ENCODE data around the gene KLHL25. TPM values are rescaled to one million over a fixed set of nuclear protein-coding genes. Genes with fewer than 3 reads are reported as not detected.

Gene KLHL25
- total RNA-seq, 1 donor from 2014 or later, result 9.0 TPM

DNA sequence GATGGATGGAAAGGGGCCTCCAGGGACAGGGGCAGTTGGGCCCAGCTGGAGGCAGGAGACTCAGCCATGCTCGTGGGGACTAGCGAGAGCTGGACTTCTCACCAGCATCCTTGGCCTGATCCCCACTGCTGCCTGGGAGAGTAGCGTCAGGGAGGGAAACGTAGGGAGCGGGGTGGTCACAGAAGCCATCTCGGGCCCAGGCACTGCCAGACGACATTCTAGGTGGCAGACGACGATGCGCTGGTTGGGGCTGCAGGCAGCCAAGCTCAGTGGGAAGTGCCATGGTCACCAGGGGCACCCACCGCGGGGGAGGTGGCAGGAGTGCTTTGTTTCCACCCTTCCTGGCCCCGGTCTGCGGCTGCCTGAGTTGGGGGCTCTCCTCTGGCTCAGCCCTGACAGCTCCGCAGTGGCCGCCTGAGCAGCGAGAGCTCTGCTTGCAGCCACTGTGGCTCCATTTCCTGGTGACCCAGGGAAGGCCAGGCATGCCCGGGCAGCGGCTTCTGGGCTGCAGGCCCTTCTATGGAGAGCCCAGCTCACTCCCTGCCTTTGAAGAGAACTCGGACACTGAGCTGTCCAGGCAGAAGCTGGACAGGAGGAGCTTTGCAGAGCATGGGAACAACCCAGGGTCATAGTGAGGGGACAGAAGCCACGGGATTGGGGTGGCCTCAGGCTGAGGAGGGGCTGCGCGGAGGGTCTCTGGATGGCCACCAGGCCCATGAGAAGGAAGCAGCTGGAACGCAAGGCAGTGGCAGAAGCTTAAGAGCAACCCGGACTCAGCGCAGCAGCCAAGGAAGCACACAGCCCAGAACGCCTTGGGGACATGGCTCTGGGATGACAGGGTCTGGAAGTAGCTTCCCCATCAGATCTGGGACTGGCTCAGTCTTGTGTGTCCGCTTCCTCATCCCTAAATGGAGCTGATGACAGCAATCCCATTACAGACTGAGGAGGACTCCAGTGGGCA is 30.8 kb downstream of the KLHL25 start:
- Mint-ChIP-seq H3K27ac (no peak overlapping the region), H3K4me3 (no peak overlapping the region), H3K4me1 (no peaks in the 10 kb centered on the region), H3K27me3 (no peaks in the 10 kb centered on the region), H3K9me3 (no peaks in the 10 kb centered on the region), H3K36me3 (ENCODE audit: low read depth) (no peaks in the 10 kb centered on the region)
- no peak for DNase-seq
- intact Hi-C loops (cut with micrococcal nuclease), result no loop called here

GRCh38 chr15:85763157-85763556 is 31.6 kb downstream of the KLHL25 start:
- no peaks in the 10 kb centered on the region for H3K9me3 Mint-ChIP-seq
- no peaks in the 10 kb centered on the region for H3K27me3 Mint-ChIP-seq
- H3K4me1 Mint-ChIP-seq, result no peaks in the 10 kb centered on the region
- H3K27ac Mint-ChIP-seq, result no peak overlapping the region
- no peak for DNase-seq
- H3K4me3 Mint-ChIP-seq, result no peak overlapping the region
- intact Hi-C loops (cut with micrococcal nuclease), result no loop called here
- H3K36me3 Mint-ChIP-seq (ENCODE audit: low read depth), result no peaks in the 10 kb centered on the region

GRCh38 chr15:85762756-85763127 is 32.0 kb downstream of the KLHL25 start:
- intact Hi-C loops (cut with micrococcal nuclease), result no loop called here
- H3K27ac Mint-ChIP-seq, result no peak overlapping the region

GRCh38 chr15:85762039-85762755 is 32.5 kb downstream of the KLHL25 start:
- no peaks in the 10 kb centered on the region for H3K27me3 Mint-ChIP-seq
- DNase-seq, result no peak
- intact Hi-C loops (cut with micrococcal nuclease), result no loop called here
- peaks cover 2% of the 10 kb centered on the region for H3K36me3 Mint-ChIP-seq (ENCODE audit: low read depth)
- no peak overlapping the region for H3K27ac Mint-ChIP-seq
- H3K9me3 Mint-ChIP-seq, result no peaks in the 10 kb centered on the region
- H3K4me3 Mint-ChIP-seq, result no peak overlapping the region
- no peaks in the 10 kb centered on the region for H3K4me1 Mint-ChIP-seq

More at GRCh38 chr15:85762756-85763127, 32.0 kb downstream of the KLHL25 start:
- Mint-ChIP-seq H3K4me3 (no peak overlapping the region), H3K36me3 (ENCODE audit: low read depth) (peaks cover 2% of the 10 kb centered on the region), H3K4me1 (no peaks in the 10 kb centered on the region), H3K9me3 (no peaks in the 10 kb centered on the region), H3K27me3 (no peaks in the 10 kb centered on the region)
- DNase-seq, result no peak

DNA sequence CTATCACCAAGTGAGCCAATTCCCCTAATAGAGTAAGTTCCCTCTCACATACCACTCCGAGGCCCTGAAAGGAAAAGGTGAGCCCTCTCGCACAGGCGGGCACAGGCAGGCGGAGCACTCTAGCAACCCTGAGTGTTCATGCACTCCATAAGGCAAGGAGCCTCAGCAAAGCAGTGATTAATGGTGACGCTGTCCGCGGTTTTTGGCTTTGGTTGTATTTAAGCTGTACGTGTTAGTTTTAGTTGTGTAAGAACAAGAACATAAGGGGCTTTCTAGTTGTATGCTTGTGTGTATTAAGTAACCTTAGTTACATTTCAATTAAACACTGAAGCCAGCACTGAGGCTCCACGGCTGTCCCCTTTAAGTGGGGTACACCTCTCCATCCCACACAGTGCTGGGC is 33.1 kb downstream of the KLHL25 start:
- no peaks in the 10 kb centered on the region for H3K27me3 Mint-ChIP-seq
- intact Hi-C loops (cut with micrococcal nuclease), result no loop called here
- peaks cover 2% of the 10 kb centered on the region for H3K36me3 Mint-ChIP-seq (ENCODE audit: low read depth)
- H3K4me1 Mint-ChIP-seq, result no peaks in the 10 kb centered on the region
- H3K27ac Mint-ChIP-seq, result no peak overlapping the region
- no peak for DNase-seq
- no peak overlapping the region for H3K4me3 Mint-ChIP-seq
- H3K9me3 Mint-ChIP-seq, result no peaks in the 10 kb centered on the region

DNA sequence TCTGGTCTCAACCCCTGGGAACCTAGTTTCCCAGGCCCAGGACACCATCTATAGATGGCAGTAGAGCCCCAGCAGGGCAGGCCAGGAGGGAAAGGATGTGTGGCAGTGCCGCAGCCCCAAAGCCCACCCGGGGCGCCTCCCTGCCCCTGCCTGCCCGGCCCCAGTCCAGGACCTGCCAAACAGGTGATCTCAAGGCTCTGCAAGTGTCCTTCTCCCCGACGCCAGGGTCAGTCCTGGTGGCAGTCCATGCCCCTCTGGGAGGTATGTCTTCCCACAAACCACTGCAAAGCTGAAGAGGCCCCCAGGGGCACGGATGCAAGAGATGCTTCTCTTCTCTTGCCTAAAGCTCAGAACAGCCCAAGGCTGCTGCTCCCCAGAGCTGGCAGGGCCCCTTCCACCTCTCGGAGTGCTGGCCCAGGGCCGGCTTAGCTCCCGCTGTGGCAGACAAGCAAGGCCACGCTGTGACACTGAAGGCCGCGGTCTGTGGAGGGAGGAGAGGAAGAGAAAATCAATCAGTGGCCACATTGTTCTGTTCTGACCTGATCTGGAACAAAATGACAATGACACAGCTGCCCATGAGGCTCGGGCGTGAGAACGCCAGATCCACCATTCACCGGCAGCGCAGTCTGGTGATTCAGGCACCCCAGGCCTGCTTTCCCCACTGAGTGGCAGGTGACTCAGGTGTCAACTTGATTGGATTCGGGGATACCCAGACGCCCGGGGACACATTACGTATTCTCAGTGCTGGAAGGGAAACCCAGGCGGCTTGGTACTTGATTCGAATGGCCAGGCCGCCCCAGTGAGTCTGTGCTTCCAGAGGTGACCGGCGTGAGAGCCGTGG is 34.0 kb downstream of the KLHL25 start:
- intact Hi-C loops (cut with micrococcal nuclease), result no loop called here

DNA sequence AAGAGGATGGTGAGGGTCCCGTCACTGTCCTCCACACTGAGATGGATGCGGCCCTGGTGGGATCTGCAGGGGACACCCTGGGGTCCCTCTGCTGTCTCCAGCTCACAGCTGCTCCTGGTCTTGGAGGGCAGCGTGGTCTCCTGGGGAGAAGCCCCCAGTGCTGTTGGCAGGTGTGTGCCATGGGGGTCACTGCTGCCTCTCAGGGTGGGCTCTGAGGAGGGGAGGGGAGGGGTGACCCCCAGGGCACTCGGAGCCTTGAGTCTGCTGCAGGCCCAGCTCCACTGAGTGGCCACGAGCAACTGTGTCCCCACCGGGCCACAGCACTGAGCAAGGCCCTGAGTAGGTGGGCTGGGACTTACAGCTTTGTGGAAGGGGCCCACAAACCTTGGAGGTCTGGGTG is 34.7 kb downstream of the KLHL25 start:
- intact Hi-C loops (cut with micrococcal nuclease), result no loop called here
- H3K4me3 Mint-ChIP-seq, result no peak overlapping the region

More for the DNA sequence above, 34.0 kb downstream of the KLHL25 start:
- H3K9me3 Mint-ChIP-seq, result no peaks in the 10 kb centered on the region
- H3K4me3 Mint-ChIP-seq, result no peak overlapping the region
- DNase-seq, result no peak
- H3K4me1 Mint-ChIP-seq, result no peaks in the 10 kb centered on the region
- H3K27me3 Mint-ChIP-seq, result no peaks in the 10 kb centered on the region
- no peak overlapping the region for H3K27ac Mint-ChIP-seq
- peaks cover 2% of the 10 kb centered on the region for H3K36me3 Mint-ChIP-seq (ENCODE audit: low read depth)

GRCh38 chr15:85759376-85759775 is 35.3 kb downstream of the KLHL25 start:
- no peaks in the 10 kb centered on the region for H3K27me3 Mint-ChIP-seq
- DNase-seq, result no peak
- no peak overlapping the region for H3K4me3 Mint-ChIP-seq
- no peak overlapping the region for H3K27ac Mint-ChIP-seq
- no peaks in the 10 kb centered on the region for H3K4me1 Mint-ChIP-seq
- intact Hi-C loops (cut with micrococcal nuclease), result no loop called here
- no peaks in the 10 kb centered on the region for H3K9me3 Mint-ChIP-seq
- peaks cover 2% of the 10 kb centered on the region for H3K36me3 Mint-ChIP-seq (ENCODE audit: low read depth)

More for the DNA sequence above, 34.7 kb downstream of the KLHL25 start:
- H3K27me3 Mint-ChIP-seq, result no peaks in the 10 kb centered on the region
- peaks cover 2% of the 10 kb centered on the region for H3K36me3 Mint-ChIP-seq (ENCODE audit: low read depth)
- H3K27ac Mint-ChIP-seq, result no peak overlapping the region
- no peaks in the 10 kb centered on the region for H3K9me3 Mint-ChIP-seq
- DNase-seq, result no peak
- H3K4me1 Mint-ChIP-seq, result no peaks in the 10 kb centered on the region

DNA sequence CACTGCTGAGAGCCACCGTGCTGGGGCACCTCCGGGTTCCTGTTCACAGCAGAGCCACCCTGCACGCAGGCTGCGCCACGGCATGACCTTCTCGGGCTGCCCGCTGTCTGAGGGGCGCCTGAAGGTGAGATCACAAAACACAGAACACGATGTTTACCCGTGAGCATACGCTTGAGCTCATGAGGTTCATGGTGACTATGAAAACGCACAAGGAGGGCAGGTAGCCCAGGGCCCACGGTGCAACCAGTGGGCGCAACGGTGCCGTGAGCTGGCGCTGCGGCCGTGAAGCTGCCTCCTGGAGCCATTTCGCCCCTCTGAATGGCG is 36.1 kb downstream of the KLHL25 start:
- H3K27me3 Mint-ChIP-seq, result no peaks in the 10 kb centered on the region
- H3K4me3 Mint-ChIP-seq, result no peak overlapping the region
- peaks cover 2% of the 10 kb centered on the region for H3K36me3 Mint-ChIP-seq (ENCODE audit: low read depth)
- no peak for DNase-seq
- no peak overlapping the region for H3K27ac Mint-ChIP-seq
- H3K9me3 Mint-ChIP-seq, result no peaks in the 10 kb centered on the region
- intact Hi-C loops (cut with micrococcal nuclease), result no loop called here
- H3K4me1 Mint-ChIP-seq, result no peaks in the 10 kb centered on the region

- Mint-ChIP-seq H3K27ac (no peak overlapping the region), H3K27me3 (no peaks in the 10 kb centered on the region), H3K36me3 (ENCODE audit: low read depth) (peaks cover 2% of the 10 kb centered on the region), H3K4me1 (no peaks in the 10 kb centered on the region), H3K4me3 (no peak overlapping the region), H3K9me3 (no peaks in the 10 kb centered on the region)
- DNase-seq, result no peak
- intact Hi-C loops (cut with micrococcal nuclease), result no loop called here
Observed at GRCh38 chr15:85757939-85758654, 36.6 kb downstream of the KLHL25 start.

GRCh38 chr15:85757073-85757938 is 37.4 kb downstream of the KLHL25 start:
- Mint-ChIP-seq H3K4me3 (no peak overlapping the region), H3K9me3 (no peaks in the 10 kb centered on the region), H3K36me3 (ENCODE audit: low read depth) (peaks cover 4% of the 10 kb centered on the region), H3K27ac (no peak overlapping the region), H3K4me1 (peaks cover 3% of the 10 kb centered on the region), H3K27me3 (no peaks in the 10 kb centered on the region)
- intact Hi-C loops (cut with micrococcal nuclease), result no loop called here
- DNase-seq, result no peak

DNA sequence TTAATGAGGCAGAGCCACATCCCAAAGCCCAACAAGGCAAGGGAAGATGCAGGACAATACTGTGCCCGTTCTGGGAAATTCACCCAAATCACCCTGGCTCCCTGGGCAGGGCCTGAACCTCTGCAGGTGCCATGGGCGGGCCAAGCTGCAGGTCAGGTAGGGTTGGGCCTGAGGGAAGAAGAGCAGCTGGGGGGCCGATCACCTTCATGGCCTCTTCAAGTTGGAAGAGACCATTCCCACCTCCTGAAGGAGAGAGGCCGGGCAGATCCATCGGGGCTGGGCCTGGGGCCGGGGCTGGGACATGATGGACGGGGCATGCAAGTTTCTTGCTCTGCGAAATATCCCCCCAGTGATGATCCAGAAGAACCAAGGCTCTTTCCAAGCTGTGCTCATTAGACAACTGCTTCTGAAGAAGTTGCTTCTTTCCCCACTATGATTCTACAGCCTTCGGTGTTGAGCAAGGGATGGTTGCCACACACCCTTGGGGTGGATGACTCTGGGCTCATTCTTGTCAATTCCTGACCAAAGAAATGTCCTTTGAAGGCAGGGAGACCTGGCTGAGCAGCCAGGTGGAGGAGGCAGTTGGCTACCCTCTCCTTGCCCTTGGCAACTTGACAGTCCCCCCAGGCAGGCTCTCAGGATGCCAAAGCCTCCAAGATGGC is 38.2 kb downstream of the KLHL25 start:
- intact Hi-C loops (cut with micrococcal nuclease), result no loop called here
- no peaks in the 10 kb centered on the region for H3K27me3 Mint-ChIP-seq
- H3K4me1 Mint-ChIP-seq, result peaks cover 3% of the 10 kb centered on the region
- no peak overlapping the region for H3K4me3 Mint-ChIP-seq
- no peaks in the 10 kb centered on the region for H3K9me3 Mint-ChIP-seq
- H3K36me3 Mint-ChIP-seq (ENCODE audit: low read depth), result peaks cover 4% of the 10 kb centered on the region
- DNase-seq, result no peak
- H3K27ac Mint-ChIP-seq, result no peak overlapping the region

Data from activated CD4-positive, alpha-beta T cell treated with anti-CD3 and anti-CD28 coated beads, Interleukin-2, amount 10 ng/mL, durations not matched to agents 24 days and 14 days (primary cell).